ENCODE data around the gene ONECUT3.

DNA sequence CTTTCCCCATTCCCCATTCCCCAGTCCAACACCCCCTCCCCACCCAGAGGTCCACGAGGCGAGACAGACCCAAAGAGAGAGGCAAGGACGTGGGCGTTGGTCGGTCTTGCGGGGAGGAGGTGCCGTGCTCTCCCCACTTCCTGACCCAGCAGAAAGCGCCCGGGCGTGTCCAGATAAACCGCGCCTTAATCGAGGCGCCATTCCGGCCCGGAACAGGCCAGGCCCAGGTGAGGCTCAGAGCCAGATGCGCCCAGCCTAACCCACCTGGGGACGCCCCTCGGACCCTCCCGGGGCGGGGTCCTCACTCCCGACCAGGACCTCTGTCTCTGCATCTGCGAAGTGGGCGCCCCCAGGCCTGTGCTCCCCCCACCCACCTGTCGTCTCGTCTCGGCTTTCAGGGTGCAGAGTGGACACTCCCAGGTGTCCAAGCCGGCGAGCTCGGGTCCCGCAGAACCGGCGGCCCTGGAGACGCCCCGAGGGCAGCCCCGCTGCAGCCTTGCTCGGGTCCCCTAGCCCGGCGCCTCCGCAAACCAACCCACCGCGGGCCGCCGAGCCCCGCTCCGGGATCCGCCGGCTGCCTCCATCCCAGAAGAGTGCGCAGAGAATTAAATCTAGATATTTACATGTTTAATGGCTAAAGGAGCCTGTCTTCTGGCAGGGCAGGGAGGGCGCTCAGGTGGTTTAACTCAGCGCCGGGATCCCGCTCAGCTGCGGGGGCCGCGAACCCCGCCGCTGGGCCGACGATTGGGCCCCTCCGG lies 5.0 kb upstream of the ONECUT3 start:
- TF ChIP-seq, protein P1, sequence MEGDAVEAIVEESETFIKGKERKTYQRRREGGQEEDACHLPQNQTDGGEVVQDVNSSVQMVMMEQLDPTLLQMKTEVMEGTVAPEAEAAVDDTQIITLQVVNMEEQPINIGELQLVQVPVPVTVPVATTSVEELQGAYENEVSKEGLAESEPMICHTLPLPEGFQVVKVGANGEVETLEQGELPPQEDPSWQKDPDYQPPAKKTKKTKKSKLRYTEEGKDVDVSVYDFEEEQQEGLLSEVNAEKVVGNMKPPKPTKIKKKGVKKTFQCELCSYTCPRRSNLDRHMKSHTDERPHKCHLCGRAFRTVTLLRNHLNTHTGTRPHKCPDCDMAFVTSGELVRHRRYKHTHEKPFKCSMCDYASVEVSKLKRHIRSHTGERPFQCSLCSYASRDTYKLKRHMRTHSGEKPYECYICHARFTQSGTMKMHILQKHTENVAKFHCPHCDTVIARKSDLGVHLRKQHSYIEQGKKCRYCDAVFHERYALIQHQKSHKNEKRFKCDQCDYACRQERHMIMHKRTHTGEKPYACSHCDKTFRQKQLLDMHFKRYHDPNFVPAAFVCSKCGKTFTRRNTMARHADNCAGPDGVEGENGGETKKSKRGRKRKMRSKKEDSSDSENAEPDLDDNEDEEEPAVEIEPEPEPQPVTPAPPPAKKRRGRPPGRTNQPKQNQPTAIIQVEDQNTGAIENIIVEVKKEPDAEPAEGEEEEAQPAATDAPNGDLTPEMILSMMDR (conservative IDR thresholded peaks at IDR 0.05; ENCODE audit: low read length) = no peak
- TF ChIP-seq EZH2phosphoT487 (IDR thresholded peaks at IDR 0.05; ENCODE audit: borderline replicate concordance, low read depth, low read length) = no peak

All from OCI-LY7 (cell line).